K562 (cell line): ENCODE results near the gene HEATR3. TPM values are rescaled to one million over a fixed set of nuclear protein-coding genes. Genes with fewer than 3 reads are reported as not detected.
A peak's percentile ranks its signal among the peaks of the same experiment; 100 is the strongest.

Experiments used
- ATAC-seq: fragments of 200-7000 bp; cut with Tn5 transposase; 3 replicates; pipeline ENCODE4 v1.9.1; 2020; ENCODE audit warnings: moderate library complexity
- BruUV-seq: library from RNA; stranded (reverse); fragments of 400-500 nt; replicated peaks from 2 replicates; lab custom pipeline; 2021; lab: Mats Ljungman, UMichigan
- CTCF ChIA-PET: fragments of 300-600 bp; formaldehyde crosslinking; extraction: SDS; loops from one replicate; lab custom pipeline; 2021; ENCODE audit warnings: low intra/inter-chr PET ratio; lab: Yijun Ruan, JAX
- POLR2A ChIA-PET: fragments of 300-600, 350-650 bp; sonication (Branson Sonifier 250); formaldehyde crosslinking; extraction: SDS; loops from one replicate; lab custom pipeline; 2021; ENCODE audit warnings: antibody characterized with exemption, inconsistent platforms; lab: Yijun Ruan, JAX
- DNase-seq, 4 experiments: peaks; one replicate each; pipeline versions ENCODE4 v3.0.0 to v3.0.0-alpha.2; 2011 to 2018; ENCODE audit warnings: low spot score in 3 of 4, mixed read lengths in 3 of 4; ENCODE audit errors: extremely low read depth in 1 of 4
- FAIRE-seq: peaks from 2 replicates; lab custom pipeline; 2011; peaks lifted over from hg19 to GRCh38; lab: Jason Lieb, UNC
- H2AFZ ChIP-seq: 2 replicates; pipeline ENCODE4 v1.6.0; 2011; ENCODE audit warnings: low read depth, low read length, control low read depth, inconsistent platforms
- H3K27ac ChIP-seq: fragments of 200-600 bp; 3 replicates; pipeline ENCODE4 v1.8.0; 2011; ENCODE audit warnings: low read depth, mild to moderate bottlenecking, control low read depth, inconsistent platforms, low read length, moderate library complexity, mixed read lengths; ENCODE audit errors: extremely low read depth
- H3K27me3 ChIP-seq, 2 experiments: fragments of 300-600 bp in 1 of 2; 2 replicates in 1 of 2; 3 replicates in 1 of 2; pipeline versions ENCODE4 v1.6.0 to v1.8.0; 2011; ENCODE audit warnings: inconsistent platforms in 2 of 2, low read length in 2 of 2, mild to moderate bottlenecking in 1 of 2, mixed read lengths in 1 of 2, moderate library complexity in 1 of 2; ENCODE audit not compliant: control insufficient read depth in 2 of 2, insufficient read depth in 2 of 2
- H3K36me3 ChIP-seq: fragments of 300-600 bp; 3 replicates; pipeline ENCODE4 v1.8.0; 2011; ENCODE audit warnings: mild to moderate bottlenecking, low read length, inconsistent platforms; ENCODE audit not compliant: control insufficient read depth, insufficient read depth
- H3K4me1 ChIP-seq, 2 experiments: fragments of 200-600 bp in 1 of 2; replicated peaks in 1 of 2; 2 replicates in 1 of 2; 3 replicates in 1 of 2; pipeline versions ENCODE4 v1.5.1 to v1.8.0; 2011; ENCODE audit warnings: inconsistent platforms in 2 of 2, low read length in 2 of 2, mild to moderate bottlenecking in 1 of 2, mixed read lengths in 1 of 2, moderate library complexity in 1 of 2; ENCODE audit not compliant: control insufficient read depth in 2 of 2, insufficient read depth in 2 of 2
- H3K4me2 ChIP-seq: 2 replicates; pipeline ENCODE4 v1.6.1; 2011; ENCODE audit warnings: low read length, control low read depth, inconsistent platforms, mixed read lengths; ENCODE audit not compliant: insufficient read depth
- H3K4me3 ChIP-seq: fragments of 200-600 bp; sonication (generic), shearing (Covaris generic); 2 replicates; pipeline ENCODE4 v1.5.1; 2016; ENCODE audit warnings: control low read depth, inconsistent platforms
- H3K79me2 ChIP-seq: fragments of 200-600 bp; 3 replicates; pipeline ENCODE4 v1.8.0; 2011; ENCODE audit warnings: low read length, inconsistent platforms; ENCODE audit not compliant: control insufficient read depth, insufficient read depth
- H3K9ac ChIP-seq, 2 experiments: 2 replicates each; pipeline versions ENCODE4 v1.6.0 to v1.6.1; 2011; ENCODE audit warnings: low read depth in 2 of 2, low read length in 2 of 2, control low read depth in 1 of 2, inconsistent platforms in 1 of 2, mild to moderate bottlenecking in 1 of 2, mixed read lengths in 1 of 2; ENCODE audit not compliant: insufficient read depth in 1 of 2
- H3K9me1 ChIP-seq: one replicate; pipeline ENCODE4 v1.6.0; 2011; ENCODE audit warnings: inconsistent platforms, mild to moderate bottlenecking, low read length, moderate library complexity; ENCODE audit not compliant: control insufficient read depth, insufficient read depth
- H3K9me3 ChIP-seq: replicated peaks from 2 replicates; pipeline ENCODE4 v1.5.1; 2011; ENCODE audit warnings: low read depth, low read length, inconsistent platforms; ENCODE audit not compliant: control insufficient read depth, insufficient read depth
- H4K20me1 ChIP-seq: replicated peaks from 2 replicates; pipeline ENCODE4 v1.6.1; 2011; ENCODE audit warnings: low read length, inconsistent platforms, mixed read lengths; ENCODE audit not compliant: control insufficient read depth, insufficient read depth
- GTF2A2 ChIP-seq: IDR thresholded peaks from 2 replicates; pipeline ENCODE4 v1.6.1; 2016; ENCODE audit warnings: mild to moderate bottlenecking, missing genetic modification characterization, missing compliant biosample characterization
- MEIS2 ChIP-seq: fragments of 450-650 bp; IDR thresholded peaks from 2 replicates; pipeline ENCODE4 v1.6.1; 2014; ENCODE audit warnings: mild to moderate bottlenecking; ENCODE audit not compliant: partially characterized antibody
- THAP7 ChIP-seq: fragments of 250-450 bp; sonication (Bioruptor Pico); IDR thresholded peaks from 2 replicates; pipeline ENCODE4 v1.5.0; 2021
- WGBS: fragments of 100-300 bp; shearing (Covaris generic); methylation state at CpG from one replicate; pipeline ENCODE4 v1.1.6; 2016; ENCODE audit warnings: low coverage, mixed read lengths; ENCODE audit not compliant: insufficient coverage; ENCODE audit errors: missing lambda C conversion rate; 5-methylcytosine and 5-hydroxymethylcytosine counted together
- in situ Hi-C: fragments of 300-500 bp; cut with MboI; formaldehyde crosslinking; loops from 4 replicates; pipeline ENCODE4 v1.15.0; 2018; ENCODE audit warnings: inconsistent platforms, mixed read lengths
- intact Hi-C: fragments of 100-400 bp; cut with micrococcal nuclease; formaldehyde crosslinking; loops from 2 replicates; pipeline ENCODE4 v1.14.2; 2022
- polyA plus RNA-seq, 8 experiments: library from polyadenylated mRNA; depleted of rRNA in 4 of 8; stranded (reverse) in 5 of 8; unstranded in 3 of 8; fragments of >200 nt; fragmentation: Nextera tagmentation in 2 of 8; fragmentation: Illumina TruSeq in 1 of 8; extraction: Ambion mirVana in 2 of 8; extraction: Trizol in 1 of 8; gene quantifications; 2 replicates each; pipeline versions ENCODE4 v1.2.1 to v1.2.3, GENCODE V29; 2011 to 2014; ENCODE audit warnings: inconsistent platforms in 1 of 8, missing spikeins in 1 of 8
- total RNA-seq, 7 experiments: library from RNA; depleted of rRNA in 6 of 7; stranded (reverse); fragments of >200 nt in 6 of 7; fragmentation: Illumina TruSeq in 2 of 7; extraction: Trizol in 2 of 7; gene quantifications; 2 replicates each; pipeline versions ENCODE4 v1.2.1 to v1.2.3, GENCODE V29; 2011 to 2021; ENCODE audit warnings: low replicate concordance in 1 of 7
- TF ChIP-seq, protein P1 (sequence below): fragments of 250-450 bp; sonication (Bioruptor Pico); IDR thresholded peaks from 2 replicates; pipeline ENCODE4 v1.8.0; 2021; ENCODE audit warnings: borderline replicate concordance, mild to moderate bottlenecking, moderate library complexity; ENCODE audit not compliant: poor library complexity, severe bottlenecking

The HEATR3 gene
- total and polyA plus RNA-seq, 9 of the 15 experiments (the other 6 are each of a cell fraction or from before 2014, with no cell fraction given): 1.7 to 30.2 (median 18.8) TPM

DNA sequence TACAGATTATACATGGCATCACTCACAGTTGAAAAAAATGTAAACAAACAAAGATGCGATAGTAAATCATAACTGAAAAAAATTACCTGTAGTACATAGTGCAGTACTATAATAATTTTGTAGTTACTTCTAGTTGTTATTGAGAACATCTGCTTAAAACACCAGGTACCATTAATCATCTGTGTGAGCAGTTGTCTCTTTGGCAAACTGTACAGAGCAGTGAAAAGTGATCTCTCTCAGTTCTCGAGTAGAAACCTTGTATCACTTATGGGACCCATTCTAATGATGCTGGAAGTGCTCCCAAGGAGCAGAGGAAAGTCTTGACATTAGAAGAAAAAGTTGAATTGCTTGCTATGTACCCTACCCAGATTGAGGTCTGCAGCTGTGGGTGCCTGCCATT lies 78.4 kb downstream of the HEATR3 start:
- ChIA-PET POLR2A (no interaction called here), CTCF (no interaction called here)
- Histone ChIP-seq H3K79me2 (no peaks in the 10 kb centered on the region), H3K9ac (no peak overlapping the region), H3K4me1 (peaks cover 0 to 8% of the 10 kb centered on the region in 2 experiments; a peak in 3 of 5 replicates), H2AFZ (no peak overlapping the region), H4K20me1 (no peaks in the 10 kb centered on the region), H3K9me1 (no peaks in the 10 kb centered on the region), H3K36me3 (no peaks in the 10 kb centered on the region), H3K27ac (no peak overlapping the region), H3K27me3 (0 out of 5 replicates have a peak, but pooled peaks cover 0 to 4% of the 10 kb centered on the region in 2 experiments), H3K9me3 (no peaks in the 10 kb centered on the region), H3K4me2 (no peak overlapping the region), H3K4me3 (no peak overlapping the region)
- DNase-seq: no peak
- WGBS: 17% methylated on average over 2 of the region's 2 CpGs
- intact Hi-C loops: no loop called here
- no peak for FAIRE-seq
- in situ Hi-C loops: no loop called here
- ATAC-seq: no peak
- no TSS peak for BruUV-seq
- TF ChIP-seq, protein P1, sequence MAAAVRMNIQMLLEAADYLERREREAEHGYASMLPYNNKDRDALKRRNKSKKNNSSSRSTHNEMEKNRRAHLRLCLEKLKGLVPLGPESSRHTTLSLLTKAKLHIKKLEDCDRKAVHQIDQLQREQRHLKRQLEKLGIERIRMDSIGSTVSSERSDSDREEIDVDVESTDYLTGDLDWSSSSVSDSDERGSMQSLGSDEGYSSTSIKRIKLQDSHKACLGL: no peak
- no peak for TF ChIP-seq GTF2A2 (tag)
- no peak for TF ChIP-seq THAP7 (CRISPR knock-in tag)
- TF ChIP-seq MEIS2: peak; percentile 38
